OCI-M2 (cell line): ENCODE data around the gene RIMBP2.

Experiments
- DNase-seq: peaks from one replicate; lab custom pipeline; 2025; ENCODE audit not compliant: unreplicated experiment; lab: John Stamatoyannopoulos, UW

The RIMBP2 gene

DNA sequence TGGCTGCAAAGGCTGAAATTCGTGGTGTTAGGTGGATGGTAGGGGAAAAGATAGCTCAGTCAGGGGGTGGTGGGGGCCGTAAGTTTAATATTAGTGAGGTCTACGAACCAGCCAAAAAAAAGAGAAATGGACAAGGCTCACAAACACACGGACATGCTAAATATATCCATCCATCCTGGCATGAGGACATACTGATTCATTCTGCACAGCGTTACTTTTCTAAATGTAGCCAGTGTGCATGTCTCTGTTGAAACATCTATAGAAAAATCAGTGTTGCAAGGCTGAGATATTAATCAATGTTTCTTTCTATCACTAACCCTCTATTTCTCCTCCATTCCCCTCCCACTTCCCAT, 227.8 kb downstream of the RIMBP2 start:
- DNase-seq = no peak

DNA sequence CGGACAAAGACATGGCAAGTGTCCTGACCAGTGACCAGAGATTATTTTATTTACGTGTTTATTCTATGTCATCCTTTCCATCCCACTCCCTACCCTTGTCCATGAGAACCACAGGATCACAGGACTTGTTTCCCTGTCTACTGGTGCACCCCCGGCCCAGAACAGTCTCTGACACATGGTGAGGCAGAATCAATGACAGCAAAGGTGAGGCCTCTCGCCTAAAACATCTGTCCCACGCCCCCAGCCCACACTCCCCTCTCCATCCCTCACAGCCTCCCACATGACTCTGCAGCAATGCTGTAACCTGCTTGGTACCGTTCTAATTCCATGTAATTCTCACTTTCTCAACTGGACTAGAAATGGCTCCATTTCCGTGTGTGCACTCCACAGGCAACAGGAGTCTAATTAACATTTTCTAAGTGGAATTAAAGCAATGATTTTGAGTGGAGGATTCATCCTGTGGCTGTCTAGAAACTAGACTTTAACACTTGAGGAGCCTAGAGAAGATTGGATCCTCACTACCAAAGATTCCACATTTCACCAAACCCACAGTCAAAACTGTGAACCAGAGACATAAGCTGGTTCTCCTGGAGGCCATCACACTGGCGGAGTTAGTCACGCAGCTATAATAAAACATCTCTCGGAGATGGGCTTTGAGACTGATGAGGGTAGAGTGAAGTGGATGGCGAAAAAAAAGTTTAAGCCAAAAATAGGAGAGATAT, 228.3 kb downstream of the RIMBP2 start:
- no peak for DNase-seq

DNA sequence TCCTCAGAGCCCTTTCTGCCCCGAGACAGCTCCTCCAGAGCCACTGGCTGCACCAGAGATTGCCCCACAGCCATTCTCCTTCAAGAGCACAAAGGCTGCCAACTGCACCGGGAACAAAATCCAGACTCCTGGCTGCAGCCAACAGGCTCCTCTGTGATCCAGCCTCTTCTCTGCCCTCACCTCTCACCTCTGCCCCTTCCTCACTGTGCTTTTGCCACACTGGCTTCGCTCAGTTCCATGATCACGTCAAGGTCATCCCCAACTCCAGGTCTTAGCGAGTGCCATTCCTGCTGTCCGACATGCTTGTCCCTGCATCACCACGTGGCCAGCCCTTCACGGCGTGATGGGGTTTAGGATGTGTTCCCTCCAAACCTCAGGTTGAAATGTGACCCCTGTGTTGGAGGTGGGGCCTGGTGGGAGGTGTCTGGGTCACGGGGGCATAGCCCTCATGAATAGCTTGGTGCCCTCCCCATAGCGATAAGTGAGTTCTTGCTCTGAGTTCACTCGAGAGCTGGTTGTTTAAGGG, 229.1 kb downstream of the RIMBP2 start:
- no peak for DNase-seq

DNA sequence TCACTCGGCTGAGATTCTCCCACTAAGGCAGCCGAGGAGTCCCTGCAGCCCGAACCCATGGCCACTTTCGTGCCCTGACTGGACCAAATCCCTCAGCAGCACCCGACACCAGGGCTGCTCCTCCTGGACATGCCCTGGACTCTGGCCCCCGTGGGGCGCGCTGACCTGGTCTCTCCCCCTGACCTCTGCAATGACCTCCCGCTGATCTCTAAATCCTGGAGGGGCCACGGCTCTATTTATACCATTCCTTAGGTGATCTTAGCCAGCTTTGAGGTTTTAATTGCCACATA, 230.0 kb downstream of the RIMBP2 start:
- no peak for DNase-seq

DNA sequence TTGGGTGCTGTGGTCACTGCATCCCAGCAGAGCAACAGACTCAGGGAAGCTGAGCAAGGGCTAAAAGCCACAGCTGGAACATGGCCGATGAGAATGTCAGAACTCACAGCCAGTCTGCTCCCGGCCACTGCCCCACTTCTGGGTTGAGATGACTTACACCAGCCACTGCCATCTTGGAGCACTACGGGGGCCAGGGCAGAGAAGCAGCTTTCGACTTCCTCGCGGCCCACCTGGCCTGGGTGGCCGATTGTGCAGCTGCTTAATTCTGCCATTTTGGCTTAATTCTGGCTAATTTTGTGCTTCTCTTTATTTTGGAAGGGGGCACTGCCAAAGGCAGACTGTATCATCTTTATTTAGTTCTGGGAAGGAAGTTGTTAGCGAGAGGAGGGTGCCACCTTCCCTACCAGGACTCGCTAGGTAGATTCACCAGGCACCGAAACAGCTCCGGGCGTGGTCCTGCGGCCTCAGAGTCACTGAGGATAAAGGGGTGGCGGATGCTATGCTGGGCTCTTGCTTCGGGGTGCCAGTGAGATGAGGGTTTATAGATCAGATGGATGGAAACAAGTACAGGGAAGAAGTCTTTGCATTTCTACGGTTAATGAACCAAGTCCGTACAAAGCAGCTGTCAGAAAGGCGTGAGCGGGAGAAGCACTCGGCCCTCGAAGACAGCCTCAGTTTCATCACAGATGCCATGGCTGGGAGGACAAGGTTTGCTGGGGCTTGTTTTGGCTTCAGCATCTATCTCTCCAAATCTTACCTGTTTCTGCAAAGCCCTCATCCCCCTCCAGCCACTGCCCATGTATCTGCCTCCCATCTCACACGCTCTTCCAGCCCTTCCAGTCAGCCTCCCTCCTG, 230.6 kb downstream of the RIMBP2 start:
- no peak for DNase-seq

DNA sequence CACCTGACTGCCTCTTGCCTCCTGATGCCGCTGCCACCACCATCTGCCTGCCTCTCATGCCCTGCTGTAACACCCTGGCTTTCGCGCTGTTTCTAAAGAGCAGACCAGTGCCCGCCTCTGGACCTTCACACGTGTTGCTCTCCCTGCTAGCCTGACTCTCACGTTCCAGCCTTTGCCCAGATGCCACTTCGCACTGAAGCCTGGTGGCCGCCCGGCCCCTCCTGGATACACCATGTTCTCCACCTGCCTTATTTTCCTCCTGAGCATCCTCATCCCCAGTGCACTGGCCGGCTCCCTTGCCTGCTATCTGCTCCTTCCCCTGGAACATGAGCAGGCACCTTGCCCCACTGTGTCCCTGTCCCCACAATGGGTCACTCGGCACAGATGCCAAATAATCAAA, 231.9 kb downstream of the RIMBP2 start:
- DNase-seq = no peak

DNA sequence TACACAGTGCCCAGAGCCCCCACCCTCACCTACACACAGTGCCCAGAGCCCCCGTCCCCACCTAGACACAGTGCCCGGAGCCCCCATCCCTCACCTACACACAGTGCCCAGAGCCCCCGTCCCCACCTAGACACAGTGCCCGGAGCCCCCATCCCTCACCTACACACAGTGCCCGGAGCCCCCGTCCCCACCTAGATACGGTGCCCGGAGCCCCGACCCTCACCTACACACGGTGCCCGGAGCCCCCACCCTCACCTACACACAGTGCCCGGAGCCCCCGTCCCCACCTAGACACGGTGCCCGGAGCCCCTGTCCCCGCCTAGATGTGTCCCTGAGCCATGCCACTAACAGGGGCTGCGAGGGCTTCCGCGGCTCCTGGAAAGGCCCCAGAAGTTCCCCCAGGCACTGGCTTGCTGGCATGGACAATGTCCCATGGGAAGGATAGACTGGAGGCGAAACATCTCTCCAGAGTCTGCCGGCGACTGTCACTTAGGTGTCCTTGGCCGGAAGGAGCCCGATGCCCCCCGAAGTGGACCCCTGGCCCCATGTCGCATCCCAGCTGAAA, 232.4 kb downstream of the RIMBP2 start:
- no peak for DNase-seq

DNA sequence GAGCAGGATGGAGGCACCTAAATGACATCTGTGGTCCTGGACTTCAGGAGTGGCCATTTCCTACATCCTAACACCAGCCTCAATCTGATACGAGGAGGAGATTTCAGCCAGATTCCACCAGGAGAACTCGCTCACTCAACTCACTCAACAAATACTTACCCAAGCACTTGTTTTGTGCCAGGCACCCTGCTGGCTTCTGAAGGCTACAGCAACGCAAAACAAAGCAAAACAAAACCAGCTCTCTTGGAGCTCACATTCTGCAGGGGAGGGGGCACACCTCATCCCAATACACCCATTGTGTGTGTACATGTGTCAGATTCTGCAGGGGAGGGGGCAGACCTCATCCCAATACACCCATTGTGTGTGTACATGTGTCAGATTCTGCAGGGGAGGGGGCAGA, 233.7 kb downstream of the RIMBP2 start:
- no peak for DNase-seq

DNA sequence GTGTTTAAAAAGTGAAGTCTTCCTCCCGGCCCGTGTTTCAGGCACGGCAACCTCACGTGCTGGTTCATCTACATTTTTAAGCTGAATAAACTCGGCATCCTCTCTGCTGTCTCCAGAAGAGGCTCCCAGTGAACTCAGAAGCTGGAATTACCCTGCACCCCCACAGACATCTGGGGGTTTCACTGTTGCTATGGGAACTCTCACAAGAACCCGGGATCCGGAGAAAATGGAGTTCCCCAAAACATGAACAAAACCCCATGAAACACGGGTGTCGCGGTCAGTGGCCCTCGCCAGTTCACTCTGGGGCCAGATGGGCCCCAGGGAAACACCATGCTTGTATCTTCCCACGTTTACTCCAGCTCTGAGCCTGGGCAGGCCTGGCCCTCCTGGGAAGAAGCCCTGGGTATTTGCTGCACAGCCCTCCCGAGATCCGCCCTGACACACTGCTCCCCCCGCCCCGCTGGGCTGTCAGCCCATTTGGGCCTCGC, 234.7 kb downstream of the RIMBP2 start:
- no peak for DNase-seq

DNA sequence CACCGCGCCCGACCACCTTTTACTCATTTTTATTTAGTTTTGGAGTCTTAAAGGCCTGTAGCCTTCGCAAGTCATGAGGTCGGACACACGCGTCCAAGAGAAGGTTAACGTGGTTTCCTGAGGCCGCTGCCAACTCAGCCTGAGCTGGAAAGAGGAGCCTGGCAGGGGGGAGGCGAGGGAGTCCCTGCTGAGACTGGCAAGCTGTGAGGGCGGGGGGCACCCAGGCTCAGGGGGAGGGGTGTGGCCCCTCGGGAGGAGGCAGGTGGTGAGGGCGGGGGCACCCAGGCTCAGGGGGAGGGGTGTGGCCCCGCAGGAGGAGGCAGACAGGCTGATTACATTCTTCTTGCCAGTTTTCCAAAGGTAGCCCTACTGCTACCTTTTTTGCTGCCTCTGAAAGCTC, 235.2 kb downstream of the RIMBP2 start:
- DNase-seq = no peak

DNA sequence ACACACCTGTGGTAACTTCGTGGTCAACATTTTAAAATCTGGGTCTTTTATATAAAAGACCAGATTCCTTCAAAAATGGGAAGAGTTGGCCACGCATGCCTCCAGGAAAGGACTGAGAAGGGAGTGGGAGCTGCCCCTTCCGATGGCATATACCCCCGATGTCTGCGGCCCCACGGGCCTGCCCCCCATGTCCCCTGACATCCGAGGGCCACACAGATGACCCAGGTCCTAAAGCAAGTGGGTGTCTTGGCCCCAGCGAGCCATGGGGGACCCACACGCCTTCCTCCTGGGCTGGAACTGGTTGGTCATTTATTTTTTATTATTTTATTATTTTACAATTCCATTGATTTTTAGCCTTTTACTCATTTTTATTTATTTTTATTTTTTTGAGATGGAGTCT, 235.9 kb downstream of the RIMBP2 start:
- DNase-seq = no peak

DNA sequence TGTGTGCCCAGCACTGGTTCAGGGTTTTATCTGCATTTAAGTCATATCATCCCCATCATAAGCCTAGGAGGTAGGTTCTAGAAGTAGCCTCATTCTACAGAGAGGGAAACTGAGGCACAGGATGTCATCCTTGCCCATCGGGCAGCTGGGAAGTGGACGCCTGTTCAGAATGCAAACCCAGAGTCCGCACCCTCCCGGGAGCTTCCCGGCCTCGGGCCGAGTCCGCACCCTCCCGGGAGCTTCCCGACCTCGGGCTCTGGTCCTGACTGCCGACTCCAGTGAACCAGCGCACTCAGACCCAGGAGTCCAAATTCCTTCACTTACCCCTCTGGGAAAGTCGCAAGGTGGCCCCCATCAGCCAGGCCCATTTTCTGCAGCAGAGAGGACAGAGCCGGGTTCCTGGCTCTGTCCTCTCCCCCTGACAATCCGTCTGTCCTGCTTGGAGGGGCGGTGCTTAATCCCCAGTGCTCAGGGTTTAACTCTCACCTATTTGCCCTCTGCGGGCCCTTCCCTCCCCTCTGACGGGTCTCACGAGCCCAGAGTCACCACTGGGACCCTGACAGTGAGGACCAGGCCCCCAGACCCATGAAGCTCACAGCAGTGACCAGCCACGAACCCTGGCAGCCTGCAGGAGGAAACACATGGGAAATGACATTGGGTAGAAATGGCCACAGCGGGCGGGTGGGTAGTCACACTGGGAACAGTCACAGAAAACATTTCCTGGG, 236.5 kb downstream of the RIMBP2 start:
- DNase-seq = no peak

DNA sequence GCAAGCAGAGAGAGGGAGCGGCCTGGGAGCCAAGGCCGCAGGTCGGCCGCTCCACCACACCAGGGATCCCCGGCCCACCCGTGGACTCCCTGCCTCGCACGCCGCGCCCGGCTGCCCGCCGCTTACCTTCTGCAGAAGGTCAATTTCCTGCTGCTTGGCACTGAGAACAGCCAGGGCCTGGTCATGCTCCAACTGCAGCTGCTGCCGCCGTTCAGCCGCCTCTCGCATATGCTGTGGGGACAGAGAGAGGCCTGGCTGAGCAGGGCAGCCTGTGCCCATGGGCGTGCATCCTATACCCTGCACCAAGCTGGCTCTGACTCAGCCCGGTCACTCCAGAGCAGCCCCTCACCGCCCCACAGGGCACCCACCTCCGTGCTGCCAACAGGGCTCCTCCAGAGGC, 237.3 kb downstream of the RIMBP2 start:
- no peak for DNase-seq

DNA sequence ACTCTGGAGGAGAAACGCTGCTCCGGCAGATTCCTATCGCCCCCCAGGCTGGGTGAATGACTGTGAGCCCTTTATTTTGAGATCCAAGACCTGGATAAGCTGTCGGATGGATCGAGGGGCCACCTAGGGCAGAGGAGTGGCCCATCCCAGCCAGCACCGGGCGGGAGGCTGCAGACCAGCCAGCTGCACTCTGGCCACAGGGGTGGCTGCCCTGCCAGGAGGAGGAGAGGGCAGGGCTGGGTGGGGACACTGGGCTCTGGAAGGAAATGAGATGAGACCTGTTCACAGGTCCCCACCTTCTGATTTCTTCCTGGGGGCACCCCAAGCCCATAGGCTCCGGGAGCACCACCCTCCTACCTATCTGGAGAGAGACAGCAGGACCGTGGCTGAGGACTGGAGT, 238.4 kb downstream of the RIMBP2 start:
- DNase-seq = no peak

DNA sequence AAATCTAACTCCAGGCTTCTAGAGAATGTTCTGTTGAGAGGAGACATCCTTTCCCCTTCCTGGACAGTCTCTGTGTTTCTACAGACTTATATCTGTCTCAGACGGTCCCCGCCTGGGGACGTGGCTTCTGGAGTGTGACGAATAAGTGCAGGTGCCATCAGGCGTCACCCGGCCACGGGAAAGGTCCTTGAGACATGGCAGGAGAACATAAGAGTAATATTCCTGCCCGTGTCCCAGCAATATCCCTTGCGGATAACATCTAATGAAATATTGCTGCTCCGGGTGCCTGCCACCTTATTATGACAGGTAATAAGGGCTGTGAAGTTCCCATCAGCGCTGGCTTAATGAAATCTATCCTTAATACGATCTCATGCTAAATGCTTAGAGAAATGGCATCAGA, 238.8 kb downstream of the RIMBP2 start:
- DNase-seq = no peak

DNA sequence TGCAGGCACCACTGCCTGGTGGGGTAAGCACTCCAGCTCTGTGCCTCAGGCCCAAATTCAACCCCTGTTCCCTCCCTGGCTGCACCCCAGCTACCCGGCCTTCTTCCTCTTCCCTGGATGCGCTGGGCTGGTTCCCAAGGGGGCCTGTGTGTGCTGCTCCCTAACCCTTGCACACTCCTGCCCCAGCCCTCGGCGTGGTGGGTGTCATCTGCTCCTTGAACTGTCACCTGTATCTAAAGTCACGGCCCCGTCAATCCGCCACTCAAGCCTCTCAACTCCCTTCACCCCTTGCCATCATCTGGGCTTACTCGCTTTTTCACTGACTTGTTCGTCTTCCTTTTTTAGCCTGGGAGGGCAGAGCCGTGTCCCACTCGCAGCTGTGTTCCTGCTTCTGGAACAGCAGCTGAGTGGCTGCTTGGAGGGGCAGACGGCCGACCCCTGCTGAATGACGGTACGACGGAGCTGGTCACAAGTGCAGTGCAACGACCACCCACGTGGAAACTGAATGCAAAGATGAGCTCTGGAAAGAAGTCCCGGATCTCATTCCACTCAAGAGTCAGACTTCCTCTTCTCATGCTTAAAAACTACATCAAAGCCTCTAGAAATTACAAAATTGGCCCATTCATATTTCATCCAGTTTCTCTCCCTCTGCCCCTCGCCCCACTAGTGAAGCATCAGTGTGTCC, 239.5 kb downstream of the RIMBP2 start:
- no peak for DNase-seq

DNA sequence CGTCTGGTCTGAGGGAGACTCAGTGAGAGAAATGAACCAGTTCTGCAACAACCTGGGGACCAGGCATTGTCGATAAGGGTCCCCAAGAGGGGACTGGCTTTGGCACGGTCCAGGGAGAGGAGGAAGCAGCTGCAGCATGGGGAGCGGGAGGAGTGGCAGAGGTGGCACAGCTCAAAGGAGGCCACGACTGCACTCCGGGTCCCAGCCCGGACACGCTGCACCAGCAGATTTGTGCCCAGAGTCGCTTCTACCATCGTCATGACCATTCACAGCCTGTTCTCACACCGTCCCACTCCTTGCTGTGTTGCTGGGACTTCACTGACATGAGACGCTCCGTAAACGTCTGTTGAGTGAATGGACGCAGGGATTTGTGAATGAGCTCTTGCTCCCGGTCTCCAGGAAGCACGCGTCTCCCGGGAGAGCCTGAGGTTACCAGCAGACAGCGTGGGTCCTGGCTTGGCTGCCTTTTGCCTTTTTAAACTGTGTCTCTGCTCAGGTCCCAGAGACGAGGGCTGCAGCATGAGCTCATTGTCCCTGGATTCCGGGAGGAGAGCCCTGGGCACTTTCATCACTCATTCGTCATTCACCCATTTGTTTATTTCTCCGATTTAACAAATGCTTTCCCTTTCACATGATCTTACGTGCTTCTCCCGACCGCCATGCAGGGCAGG, 241.4 kb downstream of the RIMBP2 start:
- DNase-seq = no peak

DNA sequence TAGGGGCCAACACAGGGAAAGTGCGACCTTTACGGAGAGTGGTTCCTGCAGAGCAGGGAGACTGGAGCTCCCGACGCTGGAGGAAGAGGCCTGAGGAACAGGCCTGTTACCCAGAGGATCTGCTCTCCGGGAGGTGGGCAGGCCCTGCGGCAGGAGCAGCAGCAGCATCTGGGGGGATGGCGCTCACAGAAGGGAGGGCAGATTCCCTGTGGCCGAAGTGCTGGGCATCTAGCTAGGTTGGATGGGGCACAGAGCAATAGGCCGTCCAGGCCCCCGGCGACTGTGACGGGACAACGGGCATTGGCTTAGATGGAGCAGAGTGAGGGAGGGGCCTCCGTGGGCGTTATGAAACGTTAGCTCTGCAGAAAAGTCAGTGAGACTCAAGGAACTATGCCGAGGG, 242.8 kb downstream of the RIMBP2 start:
- DNase-seq = no peak

DNA sequence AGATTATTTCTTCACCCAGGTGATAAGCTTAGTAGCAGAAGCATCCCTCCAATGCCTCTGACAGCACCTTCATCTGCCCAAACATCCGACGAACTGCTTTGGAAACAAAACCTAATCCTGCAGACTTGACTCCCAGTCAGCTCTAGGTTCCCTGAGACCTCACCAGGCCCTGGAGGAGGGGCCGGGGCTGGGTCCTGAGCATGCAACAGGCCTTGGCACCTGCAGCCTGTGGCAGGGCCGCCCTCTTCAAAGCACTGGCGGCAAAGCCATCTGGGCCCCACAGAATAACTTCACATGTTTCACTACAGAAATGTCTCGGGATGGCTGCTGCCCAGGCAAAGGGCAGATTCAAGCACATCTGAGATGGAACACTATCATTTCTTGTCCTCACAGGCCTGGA, 245.1 kb downstream of the RIMBP2 start:
- DNase-seq = no peak

DNA sequence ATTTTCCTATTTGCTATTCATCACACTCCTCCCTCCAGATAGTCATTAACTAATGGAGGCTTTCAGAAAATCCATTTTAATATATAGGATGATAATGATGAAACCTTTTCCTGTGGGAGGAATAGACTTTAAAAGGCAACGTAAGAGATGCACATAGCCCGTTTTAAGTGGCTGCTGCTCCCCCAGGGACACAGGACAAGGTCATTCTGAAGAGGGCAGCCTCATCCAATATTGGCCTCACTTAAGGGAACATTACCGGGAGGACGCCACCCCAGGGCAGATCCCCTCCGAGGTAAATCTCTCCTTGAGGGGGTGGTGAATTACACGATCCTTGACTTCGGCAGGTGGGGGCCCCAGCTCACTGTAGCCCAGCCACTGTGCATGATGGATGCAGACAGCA, 246.5 kb downstream of the RIMBP2 start:
- DNase-seq = no peak
